HG03280 (cell line): ENCODE results near the gene SORCS2.

Source experiments
- ATAC-seq: cut with Tn5 transposase; IDR thresholded peaks from one replicate; pipeline ENCODE4 v1.9.1; 2021; ENCODE audit warnings: mild to moderate bottlenecking, moderate library complexity; ENCODE audit not compliant: unreplicated experiment

SORCS2 gene

GRCh38 chr4:7333801-7334421, 141.6 kb downstream of the SORCS2 start:
- ATAC-seq, result no peak

DNA sequence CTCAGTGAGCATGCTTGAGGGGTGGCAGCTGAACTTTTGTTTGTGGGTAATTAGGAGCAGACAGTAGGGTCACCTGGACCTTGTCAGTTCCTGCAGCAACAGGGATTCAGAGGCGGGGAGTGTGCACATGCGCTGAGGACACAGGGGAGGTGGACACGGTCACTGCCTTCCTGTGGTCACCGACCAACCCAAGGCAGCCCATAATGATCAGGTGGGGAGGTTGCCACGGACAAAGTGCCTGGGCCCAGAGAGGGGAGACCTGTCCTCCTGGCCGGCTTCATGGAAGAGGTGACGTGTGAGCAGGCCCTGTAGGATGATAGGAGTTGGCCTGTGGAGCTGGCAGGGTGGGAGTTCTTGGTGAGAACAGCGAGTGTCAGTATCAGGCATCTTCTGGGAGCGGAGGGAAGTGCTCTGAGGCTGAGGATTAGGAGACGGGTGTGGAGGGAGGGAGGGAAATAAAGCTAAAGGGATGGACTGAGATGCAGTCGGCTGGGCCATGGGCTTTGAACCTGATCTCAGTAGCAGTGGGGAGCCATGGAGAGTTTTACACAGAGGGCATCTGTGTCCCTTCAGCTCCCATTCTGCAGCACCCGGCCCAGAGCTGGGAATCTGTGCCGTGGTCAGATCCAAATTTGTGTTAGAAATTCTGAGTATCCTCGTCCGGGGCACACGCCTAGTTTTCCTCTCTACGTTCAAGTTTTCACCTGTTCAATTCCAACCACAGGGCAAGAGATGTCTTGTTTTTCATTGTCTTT, 142.4 kb downstream of the SORCS2 start:
- ATAC-seq, result no peak

- no peak for ATAC-seq
Observed at GRCh38 chr4:7335344-7336066, 143.2 kb downstream of the SORCS2 start.

DNA sequence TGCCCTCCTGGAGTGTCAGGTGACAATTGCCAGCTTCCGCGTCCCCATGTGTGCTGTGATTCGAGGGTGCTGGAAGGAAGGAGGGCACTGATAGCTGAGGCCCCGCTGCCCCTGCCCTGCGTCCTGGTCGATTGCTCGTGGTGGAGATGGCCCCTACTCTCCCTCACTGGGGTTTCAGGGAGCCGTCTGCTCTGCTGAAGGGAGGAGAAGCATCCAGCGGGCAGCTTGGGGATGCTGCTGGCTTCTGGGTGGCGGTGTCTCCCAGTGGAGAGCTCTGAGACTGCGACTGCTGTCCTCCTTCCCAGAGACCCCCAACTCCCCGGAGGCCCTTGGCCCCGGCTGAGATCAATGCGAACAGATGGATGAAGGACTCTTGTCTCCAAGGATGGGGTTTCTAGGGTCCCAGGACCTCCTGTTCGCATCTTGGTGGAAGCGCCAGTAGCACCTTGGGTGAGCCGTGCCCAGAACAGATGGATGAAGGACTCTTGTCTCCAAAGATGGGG, 143.8 kb downstream of the SORCS2 start:
- ATAC-seq, result no peak

DNA sequence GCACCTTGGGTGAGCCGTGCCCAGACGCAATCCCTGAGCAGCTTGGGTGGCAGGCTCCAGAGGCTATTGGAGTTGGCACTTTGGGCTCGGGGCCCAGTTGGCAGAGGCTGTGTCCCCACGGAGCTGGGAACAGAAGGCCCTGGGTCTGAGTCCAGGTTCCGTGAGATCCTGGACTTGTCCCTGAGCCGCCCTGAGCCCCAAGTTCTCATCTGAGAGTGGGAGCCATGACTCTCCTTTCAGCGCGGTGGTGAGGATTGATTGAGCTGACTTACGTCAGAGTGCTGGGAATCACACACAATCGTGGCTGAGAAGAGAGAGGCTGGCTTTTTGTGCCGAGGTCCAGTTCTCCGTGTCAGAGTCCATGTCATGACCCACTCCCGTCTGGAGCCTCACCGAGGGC, 144.4 kb downstream of the SORCS2 start:
- no peak for ATAC-seq

DNA sequence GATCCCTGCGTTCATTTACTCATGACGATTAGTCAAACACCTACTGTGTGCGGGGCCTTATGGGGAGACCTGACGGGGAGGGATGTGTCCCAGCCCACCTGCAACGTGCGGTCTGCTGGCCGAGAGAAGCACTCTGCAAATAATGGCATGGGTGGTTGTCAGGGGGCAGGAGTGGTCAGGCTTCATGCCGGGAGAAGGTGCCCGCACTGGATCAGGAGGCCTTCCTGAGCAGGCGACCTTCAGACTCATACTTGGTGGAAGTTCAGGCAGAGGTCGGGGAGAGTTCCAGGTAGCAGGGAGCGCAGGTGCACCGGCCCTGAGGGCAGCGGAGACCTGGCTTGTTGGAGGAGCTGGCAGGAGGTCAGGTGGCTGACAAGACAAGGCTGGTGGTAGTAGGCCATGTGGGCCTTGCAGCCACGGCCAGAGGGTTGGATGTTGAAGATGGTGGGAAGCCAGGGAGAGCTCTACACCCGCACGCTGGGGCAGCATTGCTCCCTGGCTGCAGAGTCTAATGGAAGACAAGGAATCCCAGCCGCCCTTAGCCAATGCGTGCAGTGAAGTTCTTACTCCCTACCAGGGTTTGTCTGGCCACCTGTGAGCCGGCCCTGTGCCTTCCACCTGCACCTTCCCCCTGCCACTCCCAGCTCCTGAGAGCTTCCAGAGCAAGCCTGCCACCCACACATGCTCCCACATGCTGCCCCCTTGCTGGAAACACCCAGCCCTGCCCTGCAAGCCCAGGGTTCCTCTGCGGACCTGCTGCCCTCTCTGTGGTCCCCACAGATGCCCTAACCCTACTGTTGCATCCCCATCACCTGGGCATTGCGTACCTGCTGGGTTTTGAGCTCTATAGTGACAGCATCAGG, 145.1 kb downstream of the SORCS2 start:
- ATAC-seq, result no peak

- ATAC-seq, result no peak
Observed at GRCh38 chr4:7338059-7338452, 145.7 kb downstream of the SORCS2 start.

DNA sequence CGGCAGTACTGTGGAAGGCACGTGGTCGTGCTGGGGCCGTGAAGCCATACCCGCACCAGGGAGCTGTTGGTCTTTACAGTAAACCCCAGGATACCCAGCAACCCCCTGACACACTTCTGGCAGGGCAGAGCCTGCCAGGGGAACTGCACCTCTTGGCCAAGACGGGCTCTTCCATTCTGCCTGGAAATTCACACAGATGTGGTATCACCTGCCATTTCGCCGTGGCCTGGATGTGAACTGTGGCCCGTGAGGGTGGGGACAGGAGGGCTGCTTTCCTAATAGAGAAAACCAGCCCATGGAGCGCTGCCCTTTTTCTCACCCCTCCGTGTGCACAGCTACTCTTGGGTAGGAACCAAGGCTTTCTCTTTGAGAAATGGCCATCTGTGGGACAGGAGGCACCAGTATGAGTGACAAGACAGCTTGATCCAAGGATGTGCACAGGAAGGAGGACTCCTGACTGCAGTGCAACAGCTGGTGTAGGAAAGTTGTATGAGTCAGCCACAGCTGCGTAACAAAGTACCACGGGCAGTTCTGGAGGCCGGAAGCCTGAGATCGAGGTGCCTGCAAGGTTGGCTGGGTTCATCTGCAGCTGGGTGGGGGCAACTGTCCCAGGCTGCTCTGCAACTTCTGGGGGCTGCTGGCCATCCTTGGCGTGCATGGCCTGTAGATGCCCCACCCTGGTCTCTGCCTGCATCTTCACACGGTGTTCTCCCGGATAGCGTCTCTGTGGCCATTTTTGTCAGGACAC, 146.7 kb downstream of the SORCS2 start:
- no peak for ATAC-seq

GRCh38 chr4:7339751-7340552, 147.6 kb downstream of the SORCS2 start:
- ATAC-seq, result no peak

- no peak for ATAC-seq
Observed at GRCh38 chr4:7340553-7341433, 148.5 kb downstream of the SORCS2 start.

- ATAC-seq, result no peak
Observed at GRCh38 chr4:7341491-7342222, 149.3 kb downstream of the SORCS2 start.

GRCh38 chr4:7342223-7343080, 150.1 kb downstream of the SORCS2 start:
- ATAC-seq, result no peak

- ATAC-seq, result no peak
Observed at GRCh38 chr4:7343081-7343655, 150.8 kb downstream of the SORCS2 start.

GRCh38 chr4:7343950-7344349, 151.6 kb downstream of the SORCS2 start:
- no peak for ATAC-seq

DNA sequence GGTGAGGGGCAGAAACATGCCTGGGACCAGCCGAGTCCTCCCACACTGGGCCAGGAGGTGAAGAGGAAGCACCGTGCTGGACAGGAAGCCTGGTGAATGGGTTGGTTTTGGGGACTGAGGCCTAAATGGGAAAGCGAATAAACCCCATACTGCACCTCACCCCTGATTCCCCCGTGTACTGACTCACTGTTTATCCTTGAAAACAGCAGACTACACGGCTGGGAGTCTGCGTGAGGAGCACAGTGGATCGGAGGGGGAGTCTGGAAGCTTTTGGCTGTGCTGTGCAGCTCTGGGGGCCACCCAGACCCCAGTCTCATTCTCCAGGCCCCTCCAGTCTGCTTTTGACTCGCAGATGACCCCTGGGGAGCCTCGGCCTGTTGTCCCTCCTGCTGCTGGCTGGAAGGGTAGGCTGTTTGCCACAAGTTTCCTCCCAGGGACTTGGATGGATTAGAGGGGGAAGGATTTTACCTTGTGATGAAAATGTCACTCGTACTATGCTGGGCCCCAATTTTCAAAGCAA, 152.4 kb downstream of the SORCS2 start:
- ATAC-seq, result no peak

- ATAC-seq, result no peak
Observed at GRCh38 chr4:7347981-7348380, 155.6 kb downstream of the SORCS2 start.
